22Rv1 (cell line): Measurements from ENCODE around the gene CMSS1.

ENCODE experiments used
- ZFX ChIP-seq: fragments of 450-650 bp; IDR thresholded peaks from 2 replicates; pipeline ENCODE4 v1.6.1; 2017; ENCODE audit warnings: antibody characterized with exemption, borderline replicate concordance
- TF ChIP-seq, protein P1 (sequence below): fragments of 450-650 bp; IDR thresholded peaks from 2 replicates; pipeline ENCODE4 v1.5.1; 2017; ENCODE audit warnings: mild to moderate bottlenecking

- TF ChIP-seq, protein P1, sequence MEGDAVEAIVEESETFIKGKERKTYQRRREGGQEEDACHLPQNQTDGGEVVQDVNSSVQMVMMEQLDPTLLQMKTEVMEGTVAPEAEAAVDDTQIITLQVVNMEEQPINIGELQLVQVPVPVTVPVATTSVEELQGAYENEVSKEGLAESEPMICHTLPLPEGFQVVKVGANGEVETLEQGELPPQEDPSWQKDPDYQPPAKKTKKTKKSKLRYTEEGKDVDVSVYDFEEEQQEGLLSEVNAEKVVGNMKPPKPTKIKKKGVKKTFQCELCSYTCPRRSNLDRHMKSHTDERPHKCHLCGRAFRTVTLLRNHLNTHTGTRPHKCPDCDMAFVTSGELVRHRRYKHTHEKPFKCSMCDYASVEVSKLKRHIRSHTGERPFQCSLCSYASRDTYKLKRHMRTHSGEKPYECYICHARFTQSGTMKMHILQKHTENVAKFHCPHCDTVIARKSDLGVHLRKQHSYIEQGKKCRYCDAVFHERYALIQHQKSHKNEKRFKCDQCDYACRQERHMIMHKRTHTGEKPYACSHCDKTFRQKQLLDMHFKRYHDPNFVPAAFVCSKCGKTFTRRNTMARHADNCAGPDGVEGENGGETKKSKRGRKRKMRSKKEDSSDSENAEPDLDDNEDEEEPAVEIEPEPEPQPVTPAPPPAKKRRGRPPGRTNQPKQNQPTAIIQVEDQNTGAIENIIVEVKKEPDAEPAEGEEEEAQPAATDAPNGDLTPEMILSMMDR: no peak
- no peak for TF ChIP-seq ZFX
These were observed 150.1 kb downstream of the CMSS1 start for GRCh38 chr3:99967796-99968195.
